Suprapubic skin (tissue), 4 donors: Measurements from ENCODE around the gene VWA2.

Source experiments
- CTCF ChIP-seq, 2 donors: fragments of 200-600 bp in 1 of 2; fragments of 450-650 bp in 1 of 2; sonication (generic) in 1 of 2; IDR thresholded peaks; one replicate each; pipeline ENCODE4 v1.5.1; 2016 to 2019; ENCODE audit warnings: antibody characterized with exemption in 2 of 2, mild to moderate bottlenecking in 1 of 2, moderate library complexity in 1 of 2
- EP300 ChIP-seq: sonication (generic); formaldehyde crosslinking; IDR thresholded peaks from one replicate; pipeline ENCODE4 v1.6.1; 2017; ENCODE audit warnings: antibody characterized with exemption
- POLR2A ChIP-seq, 2 donors: fragments of 450-650 bp; IDR thresholded peaks; one replicate each; pipeline ENCODE4 v1.6.1; 2017; ENCODE audit warnings: antibody characterized with exemption in 2 of 2, mild to moderate bottlenecking in 2 of 2, moderate library complexity in 2 of 2
- POLR2AphosphoS5 ChIP-seq, 3 donors: sonication (generic); formaldehyde crosslinking; IDR thresholded peaks; one replicate each; pipeline ENCODE4 v1.6.1; 2017; ENCODE audit warnings: antibody characterized with exemption in 3 of 3

GRCh38 chr10:114293075-114293474 lies 54.0 kb downstream of the VWA2 start:
- no peak for TF ChIP-seq CTCF (IDR thresholded peaks at IDR 0.05)
- no peak for TF ChIP-seq EP300
- no peak for TF ChIP-seq POLR2A (IDR thresholded peaks at IDR 0.05)
- TF ChIP-seq POLR2AphosphoS5 (IDR thresholded peaks at IDR 0.05), result no peak
